ENCODE data around the gene DGKB.

The DGKB gene

DNA sequence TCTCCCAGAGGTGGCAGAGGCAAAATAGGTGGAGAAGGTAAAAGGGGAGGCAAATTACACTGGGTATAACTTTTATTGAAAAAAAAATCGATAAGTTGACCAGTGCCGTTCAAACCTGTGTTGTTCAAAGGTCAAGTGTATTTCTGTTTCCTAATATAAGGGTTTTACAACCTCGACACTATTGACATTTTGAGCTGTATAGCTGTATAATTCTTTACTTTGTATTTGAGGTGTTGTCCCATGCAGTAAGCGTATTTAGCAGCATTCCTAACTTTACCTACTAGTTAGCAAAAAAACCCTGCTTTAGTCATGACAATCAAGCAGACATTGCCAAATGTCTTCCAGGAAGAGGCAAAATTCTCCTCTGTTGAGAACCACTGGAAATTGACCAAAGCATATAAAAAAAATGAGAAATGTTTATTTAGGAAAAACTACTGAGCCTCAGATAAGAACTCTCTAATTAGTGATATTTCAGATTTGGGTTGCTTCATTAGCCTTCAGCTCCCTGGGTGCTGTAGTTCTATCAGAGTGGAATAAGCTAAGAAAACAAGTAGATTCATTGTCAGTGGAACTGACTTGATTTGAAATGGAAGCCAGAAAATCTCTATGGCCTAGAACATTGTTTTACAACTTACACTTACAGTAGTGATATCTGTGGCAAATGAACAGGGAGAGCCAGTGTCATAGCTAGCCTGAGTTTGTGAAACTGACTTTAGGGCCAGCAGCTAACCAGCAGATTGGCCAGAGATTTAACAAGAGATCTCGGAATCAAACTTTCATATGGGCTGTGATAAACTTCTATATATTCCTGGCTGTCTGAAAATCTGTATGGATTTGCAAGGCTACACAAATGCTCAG, 331.6 kb downstream of the DGKB start:
- H3K4me1 ChIP-seq (ENCODE audit: control insufficient read depth, insufficient read depth, low read depth, low read length), result no peaks in the 10 kb centered on the region
- no peak overlapping the region for H2AFZ ChIP-seq (ENCODE audit: low read depth, low read length)
- H2BK5ac ChIP-seq (ENCODE audit: low read depth, low read length, poor library complexity, severe bottlenecking), result no peak overlapping the region
- H3K4me2 ChIP-seq (ENCODE audit: low read length, poor library complexity, severe bottlenecking), result no peak overlapping the region
- WGBS, result 95% methylated on average over 4 of the region's 5 CpGs
- H3K18ac ChIP-seq (ENCODE audit: low read depth in 1 of 2, low read length in 2 of 2), result no peak overlapping the region
- no peak overlapping the region for H3K27ac ChIP-seq (ENCODE audit: low read length, poor library complexity, severe bottlenecking)
- no peak overlapping the region for H3K9ac ChIP-seq (ENCODE audit: low read length)
- no peak overlapping the region for H2BK15ac ChIP-seq (ENCODE audit: low read depth, poor library complexity, severe bottlenecking)
- no peak overlapping the region for H2AK5ac ChIP-seq (ENCODE audit: low read length, severe bottlenecking)
- no peak overlapping the region for H4K91ac ChIP-seq (ENCODE audit: low read length)
- H4K8ac ChIP-seq (ENCODE audit: low read length), result no peak overlapping the region
- DNase-seq, result no peak
- no peaks in the 10 kb centered on the region for H3K79me1 ChIP-seq (replicated peaks; ENCODE audit: low read length, poor library complexity, severe bottlenecking)
- no peak overlapping the region for H3K4me3 ChIP-seq (ENCODE audit: insufficient read depth in 1 of 2, low read depth in 1 of 2, low read length in 2 of 2)
- H2BK12ac ChIP-seq (ENCODE audit: low read length in 2 of 2), result no peak overlapping the region
- no peaks in the 10 kb centered on the region for H3K9me3 ChIP-seq (ENCODE audit: control insufficient read depth, low read length)
- no peak overlapping the region for H3K23ac ChIP-seq (ENCODE audit: low read length in 2 of 2)
- no peak overlapping the region for H3K14ac ChIP-seq (ENCODE audit: low read length in 2 of 2)
- H2BK120ac ChIP-seq (ENCODE audit: low read depth, low read length), result no peak overlapping the region
- no peaks in the 10 kb centered on the region for H3K27me3 ChIP-seq (ENCODE audit: control insufficient read depth in 1 of 2, insufficient read depth in 1 of 2, low read length in 2 of 2)
- H3K4ac ChIP-seq (ENCODE audit: low read depth in 1 of 2, low read length in 2 of 2), result no peak overlapping the region
- no peaks in the 10 kb centered on the region for H3K36me3 ChIP-seq (ENCODE audit: control insufficient read depth in 1 of 2, insufficient read depth in 2 of 2, low read depth in 1 of 2, low read length in 2 of 2)

DNA sequence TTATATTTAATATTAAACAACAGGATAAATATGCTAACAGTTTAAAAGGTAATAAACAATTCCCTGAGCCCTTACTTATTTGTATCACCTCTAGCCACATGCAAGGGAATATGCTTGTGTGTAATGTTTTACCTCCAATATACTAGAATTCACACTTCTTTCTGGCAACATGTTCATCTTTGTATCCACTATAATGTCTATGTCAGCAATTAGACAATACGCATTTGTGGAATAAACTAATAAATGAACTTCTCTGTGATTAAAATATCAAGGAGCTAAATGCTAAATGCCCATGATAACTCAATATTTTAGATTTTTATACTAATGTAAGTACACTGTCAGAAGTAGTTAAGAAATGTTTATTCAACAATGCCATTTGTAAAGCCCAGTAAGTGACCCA, 350.5 kb downstream of the DGKB start:
- H2BK120ac ChIP-seq (ENCODE audit: low read depth, low read length), result no peak overlapping the region
- no peak overlapping the region for H2AK5ac ChIP-seq (ENCODE audit: low read length, severe bottlenecking)
- no peaks in the 10 kb centered on the region for H3K9me3 ChIP-seq (ENCODE audit: control insufficient read depth, low read length)
- WGBS, result no CpG with 5 or more reads among the region's 1 CpG
- no peak overlapping the region for H3K4me3 ChIP-seq (ENCODE audit: insufficient read depth in 1 of 2, low read depth in 1 of 2, low read length in 2 of 2)
- no peaks in the 10 kb centered on the region for H3K4me1 ChIP-seq (ENCODE audit: control insufficient read depth, insufficient read depth, low read depth, low read length)
- no peak overlapping the region for H2BK5ac ChIP-seq (ENCODE audit: low read depth, low read length, poor library complexity, severe bottlenecking)
- H3K27ac ChIP-seq (ENCODE audit: low read length, poor library complexity, severe bottlenecking), result no peak overlapping the region
- no peaks in the 10 kb centered on the region for H3K36me3 ChIP-seq (ENCODE audit: control insufficient read depth in 1 of 2, insufficient read depth in 2 of 2, low read depth in 1 of 2, low read length in 2 of 2)
- H2BK12ac ChIP-seq (ENCODE audit: low read length in 2 of 2), result no peak overlapping the region
- no peak overlapping the region for H2BK15ac ChIP-seq (ENCODE audit: low read depth, poor library complexity, severe bottlenecking)
- H3K14ac ChIP-seq (ENCODE audit: low read length in 2 of 2), result no peak overlapping the region
- no peak overlapping the region for H3K4me2 ChIP-seq (ENCODE audit: low read length, poor library complexity, severe bottlenecking)
- no peaks in the 10 kb centered on the region for H3K27me3 ChIP-seq (ENCODE audit: control insufficient read depth in 1 of 2, insufficient read depth in 1 of 2, low read length in 2 of 2)
- H4K91ac ChIP-seq (ENCODE audit: low read length), result no peak overlapping the region
- H3K18ac ChIP-seq (ENCODE audit: low read depth in 1 of 2, low read length in 2 of 2), result no peak overlapping the region
- no peak overlapping the region for H3K4ac ChIP-seq (ENCODE audit: low read depth in 1 of 2, low read length in 2 of 2)
- no peak overlapping the region for H2AFZ ChIP-seq (ENCODE audit: low read depth, low read length)
- no peak for DNase-seq
- no peak overlapping the region for H3K9ac ChIP-seq (ENCODE audit: low read length)
- H4K8ac ChIP-seq (ENCODE audit: low read length), result no peak overlapping the region
- no peak overlapping the region for H3K23ac ChIP-seq (ENCODE audit: low read length in 2 of 2)
- H3K79me1 ChIP-seq (replicated peaks; ENCODE audit: low read length, poor library complexity, severe bottlenecking), result no peaks in the 10 kb centered on the region

- Histone ChIP-seq H4K91ac (ENCODE audit: low read length) (no peak overlapping the region), H3K4me3 (ENCODE audit: insufficient read depth in 1 of 2, low read depth in 1 of 2, low read length in 2 of 2) (no peak overlapping the region), H2BK12ac (ENCODE audit: low read length in 2 of 2) (no peak overlapping the region), H3K79me1 (replicated peaks; ENCODE audit: low read length, poor library complexity, severe bottlenecking) (no peaks in the 10 kb centered on the region), H3K9me3 (ENCODE audit: control insufficient read depth, low read length) (no peaks in the 10 kb centered on the region), H2BK5ac (ENCODE audit: low read depth, low read length, poor library complexity, severe bottlenecking) (no peak overlapping the region), H3K4ac (ENCODE audit: low read depth in 1 of 2, low read length in 2 of 2) (no peak overlapping the region), H3K18ac (ENCODE audit: low read depth in 1 of 2, low read length in 2 of 2) (no peak overlapping the region), H3K23ac (ENCODE audit: low read length in 2 of 2) (no peak overlapping the region), H3K36me3 (ENCODE audit: control insufficient read depth in 1 of 2, insufficient read depth in 2 of 2, low read depth in 1 of 2, low read length in 2 of 2) (no peaks in the 10 kb centered on the region), H3K4me1 (ENCODE audit: control insufficient read depth, insufficient read depth, low read depth, low read length) (no peaks in the 10 kb centered on the region), H3K27me3 (ENCODE audit: control insufficient read depth in 1 of 2, insufficient read depth in 1 of 2, low read length in 2 of 2) (no peaks in the 10 kb centered on the region), H3K9ac (ENCODE audit: low read length) (no peak overlapping the region), H3K27ac (ENCODE audit: low read length, poor library complexity, severe bottlenecking) (no peak overlapping the region), H3K4me2 (ENCODE audit: low read length, poor library complexity, severe bottlenecking) (no peak overlapping the region), H3K14ac (ENCODE audit: low read length in 2 of 2) (no peak overlapping the region), H2BK15ac (ENCODE audit: low read depth, poor library complexity, severe bottlenecking) (no peak overlapping the region), H2AK5ac (ENCODE audit: low read length, severe bottlenecking) (no peak overlapping the region), H4K8ac (ENCODE audit: low read length) (no peak overlapping the region), H2BK120ac (ENCODE audit: low read depth, low read length) (no peak overlapping the region), H2AFZ (ENCODE audit: low read depth, low read length) (no peak overlapping the region)
- 86% methylated on average over 1 of the region's 1 CpG for WGBS
- no peak for DNase-seq
Measured at GRCh38 chr7:14551310-14551709, 351.2 kb downstream of the DGKB start.

- Histone ChIP-seq H3K4me3 (ENCODE audit: insufficient read depth in 1 of 2, low read depth in 1 of 2, low read length in 2 of 2) (no peak overlapping the region), H3K36me3 (ENCODE audit: control insufficient read depth in 1 of 2, insufficient read depth in 2 of 2, low read depth in 1 of 2, low read length in 2 of 2) (no peaks in the 10 kb centered on the region), H3K9me3 (ENCODE audit: control insufficient read depth, low read length) (no peaks in the 10 kb centered on the region), H3K4me2 (ENCODE audit: low read length, poor library complexity, severe bottlenecking) (no peak overlapping the region), H3K9ac (ENCODE audit: low read length) (no peak overlapping the region), H2AFZ (ENCODE audit: low read depth, low read length) (no peak overlapping the region), H3K27ac (ENCODE audit: low read length, poor library complexity, severe bottlenecking) (no peak overlapping the region), H4K8ac (ENCODE audit: low read length) (no peak overlapping the region), H3K4me1 (ENCODE audit: control insufficient read depth, insufficient read depth, low read depth, low read length) (no peaks in the 10 kb centered on the region), H2AK5ac (ENCODE audit: low read length, severe bottlenecking) (no peak overlapping the region), H2BK5ac (ENCODE audit: low read depth, low read length, poor library complexity, severe bottlenecking) (no peak overlapping the region), H2BK12ac (ENCODE audit: low read length in 2 of 2) (no peak overlapping the region), H3K23ac (ENCODE audit: low read length in 2 of 2) (no peak overlapping the region), H3K18ac (ENCODE audit: low read depth in 1 of 2, low read length in 2 of 2) (no peak overlapping the region), H3K4ac (ENCODE audit: low read depth in 1 of 2, low read length in 2 of 2) (no peak overlapping the region), H3K27me3 (ENCODE audit: control insufficient read depth in 1 of 2, insufficient read depth in 1 of 2, low read length in 2 of 2) (no peaks in the 10 kb centered on the region), H4K91ac (ENCODE audit: low read length) (no peak overlapping the region), H2BK120ac (ENCODE audit: low read depth, low read length) (no peak overlapping the region), H3K79me1 (replicated peaks; ENCODE audit: low read length, poor library complexity, severe bottlenecking) (no peaks in the 10 kb centered on the region), H3K14ac (ENCODE audit: low read length in 2 of 2) (no peak overlapping the region), H2BK15ac (ENCODE audit: low read depth, poor library complexity, severe bottlenecking) (no peak overlapping the region)
- WGBS, result 92% methylated on average over 5 of the region's 5 CpGs
- DNase-seq, result no peak
Measured at GRCh38 chr7:14542624-14543023, 359.9 kb downstream of the DGKB start.
